GM10248 (cell line): ENCODE data around the gene PRKN.

Experiments
- CTCF ChIA-PET: fragments of 300-600 bp; sonication (Branson Sonifier 250); formaldehyde crosslinking; extraction: SDS; loops from one replicate; lab custom pipeline; 2021; ENCODE audit warnings: antibody characterized with exemption; lab: Yijun Ruan, JAX
- POLR2A ChIA-PET: fragments of 350-650 bp; sonication (Branson Sonifier 250); formaldehyde crosslinking; extraction: SDS; loops from one replicate; lab custom pipeline; 2020; ENCODE audit warnings: antibody characterized with exemption; lab: Yijun Ruan, JAX
- DNase-seq: peaks from one replicate; pipeline ENCODE4 v3.0.0; 2012; ENCODE audit errors: extremely low spot score
- CTCF ChIP-seq: IDR thresholded peaks from 2 replicates; pipeline ENCODE4 v1.5.1; 2012; ENCODE audit warnings: mild to moderate bottlenecking, low read depth; ENCODE audit errors: extremely low read depth, missing control alignments, control extremely low read depth

PRKN gene

DNA sequence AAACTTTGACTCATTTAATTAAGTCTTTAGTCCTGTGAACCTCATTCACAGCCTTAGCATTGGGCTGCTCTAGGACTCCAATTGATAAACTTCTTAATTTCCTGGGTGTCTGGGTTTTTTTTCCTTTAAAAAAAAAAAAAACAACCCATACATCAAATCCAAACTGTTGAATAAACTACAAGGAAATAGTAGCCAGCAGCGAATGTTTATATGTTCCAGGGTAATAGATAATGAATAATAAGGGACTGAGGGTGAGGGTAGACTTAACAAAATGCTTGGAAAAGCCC, 890.2 kb downstream of the PRKN start:
- POLR2A ChIA-PET, result no interaction called here
- no peak for DNase-seq
- TF ChIP-seq CTCF, result no peak
- CTCF ChIA-PET, result no interaction called here

DNA sequence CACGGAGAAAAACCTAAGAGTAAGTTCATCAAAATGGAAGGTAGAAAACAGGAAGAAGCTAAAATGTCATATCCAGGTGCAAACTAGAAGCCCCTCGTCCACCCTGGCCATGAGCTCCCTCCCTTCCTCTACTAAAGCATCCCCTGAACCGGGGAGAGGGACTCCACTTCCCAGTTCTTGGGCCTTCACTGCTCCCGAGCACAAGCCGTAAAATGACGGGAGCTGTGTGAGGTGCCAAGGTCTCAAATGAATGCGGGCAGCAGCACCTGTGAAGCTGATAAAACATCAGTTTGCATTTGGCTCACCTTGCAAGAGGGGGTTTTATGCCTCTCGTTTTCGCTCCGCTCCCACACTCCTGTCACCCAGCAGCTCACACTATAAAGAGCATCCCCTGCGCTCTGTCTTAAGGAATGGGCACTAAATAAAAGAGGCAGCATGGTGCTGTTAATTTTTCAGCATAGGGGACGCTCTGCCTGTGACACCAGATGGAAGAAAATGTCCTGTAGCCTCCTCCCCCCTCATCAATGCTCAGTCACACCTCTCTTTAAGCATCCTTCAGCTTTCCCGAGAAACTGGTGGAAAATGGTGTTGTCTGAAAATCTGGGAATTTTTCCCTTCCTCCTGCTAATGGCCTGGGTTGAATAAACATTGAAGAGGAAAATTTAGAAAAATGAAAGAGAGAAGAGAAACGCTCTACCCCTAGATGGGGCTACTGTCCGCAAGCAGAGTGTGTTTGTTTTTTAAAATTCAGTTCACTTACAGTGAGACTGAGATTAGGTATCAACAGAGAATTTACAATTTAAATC, 890.7 kb downstream of the PRKN start:
- CTCF ChIA-PET, result no interaction called here
- POLR2A ChIA-PET, result no interaction called here
- TF ChIP-seq CTCF, result no peak
- no peak for DNase-seq

DNA sequence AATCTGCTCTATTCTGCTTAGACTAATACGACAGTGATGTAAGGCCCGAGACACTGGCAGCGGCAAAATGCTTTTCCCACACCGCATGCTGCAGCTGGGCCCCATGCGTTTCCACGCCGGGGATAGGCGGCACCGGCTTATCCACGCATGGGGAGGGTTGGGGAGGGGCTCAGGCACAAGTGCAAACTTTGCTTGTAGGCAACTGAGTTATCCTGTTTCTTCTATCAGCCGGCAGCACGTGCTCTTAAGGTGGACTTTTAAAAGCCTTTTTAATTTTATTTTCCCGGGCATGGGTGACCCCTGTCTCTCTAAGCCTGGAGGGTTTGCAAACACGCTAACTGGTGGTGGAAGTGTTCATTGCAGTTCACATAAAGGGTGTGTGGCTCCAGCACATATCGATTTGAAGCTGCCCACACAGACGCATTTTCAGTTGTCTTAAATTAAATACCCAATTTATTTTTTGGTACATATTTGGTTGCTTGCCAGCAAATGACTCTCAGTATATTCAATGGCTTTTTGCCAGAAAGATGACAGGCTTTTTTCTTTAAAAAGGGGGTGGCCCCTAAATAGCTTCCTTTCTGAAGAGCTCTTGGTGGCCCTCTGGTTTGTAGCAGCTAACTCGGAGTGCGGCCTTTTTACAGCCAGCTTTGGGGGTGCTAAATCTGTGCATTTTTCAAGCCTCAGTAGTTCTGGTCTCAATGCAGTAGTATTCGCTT, 891.9 kb downstream of the PRKN start:
- POLR2A ChIA-PET, result no interaction called here
- TF ChIP-seq CTCF, result no peak
- CTCF ChIA-PET, result no interaction called here
- no peak for DNase-seq

DNA sequence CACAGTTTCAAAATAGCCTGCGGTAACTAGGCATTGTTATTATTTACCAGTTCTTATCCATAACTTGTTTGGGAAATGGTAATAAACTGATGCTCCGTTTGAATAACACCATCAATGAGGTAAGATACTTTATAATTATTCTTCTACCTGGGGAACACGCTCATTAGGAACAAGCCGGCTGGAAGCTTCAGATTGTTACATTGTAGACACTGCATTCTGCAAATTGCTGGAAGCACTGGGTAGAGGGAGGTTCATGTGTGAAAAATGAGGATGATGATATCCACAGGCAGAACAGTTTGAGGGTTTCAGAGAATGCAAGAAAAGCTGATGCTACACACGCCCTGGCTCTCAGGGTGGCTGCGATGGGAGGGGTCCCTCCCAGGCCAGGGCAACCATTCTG, 893.1 kb downstream of the PRKN start:
- DNase-seq, result no peak
- ChIA-PET POLR2A (no interaction called here), CTCF (no interaction called here)
- TF ChIP-seq CTCF, result no peak

- POLR2A ChIA-PET, result no interaction called here
- TF ChIP-seq CTCF, result no peak
- no peak for DNase-seq
- CTCF ChIA-PET, result no interaction called here
Observed at GRCh38 chr6:161833099-161833860, 894.3 kb downstream of the PRKN start.

GRCh38 chr6:161832622-161833021, 894.9 kb downstream of the PRKN start:
- DNase-seq, result no peak
- ChIA-PET CTCF (no interaction called here), POLR2A (no interaction called here)
- TF ChIP-seq CTCF, result no peak
